Measurements from ENCODE around the gene COL5A1. TPM values are rescaled to one million over a fixed set of nuclear protein-coding genes. Genes with fewer than 3 reads are reported as not detected.

Gene COL5A1
- total RNA-seq, 1 donor from 2014 or later, result 13.9 TPM

- H3K4me1 ChIP-seq, result peaks cover 42% of the 10 kb centered on the region
- peak overlapping the region; percentile 52 for H3K27ac ChIP-seq (replicated peaks)
- H3K9me3 ChIP-seq (replicated peaks), result peaks cover 7% of the 10 kb centered on the region
- DNase-seq, result no peak
- TF ChIP-seq CTCF (IDR thresholded peaks at IDR 0.05; ENCODE audit: borderline replicate concordance), result no peak
- intact Hi-C loops (cut with micrococcal nuclease), result no loop called here
- H3K27me3 ChIP-seq (ENCODE audit: low read depth), result no peaks in the 10 kb centered on the region
- no peaks in the 10 kb centered on the region for H3K36me3 ChIP-seq
- no peak overlapping the region for H3K4me3 ChIP-seq
These were observed 38.9 kb downstream of the COL5A1 start for GRCh38 chr9:134680393-134681060.

GRCh38 chr9:134681061-134681661 is 39.6 kb downstream of the COL5A1 start:
- intact Hi-C loops (cut with micrococcal nuclease), result no loop called here
- DNase-seq, result no peak
- no peak overlapping the region for H3K4me3 ChIP-seq
- peaks cover 1% of the 10 kb centered on the region for H3K9me3 ChIP-seq (replicated peaks)
- H3K4me1 ChIP-seq, result peaks cover 42% of the 10 kb centered on the region
- no peaks in the 10 kb centered on the region for H3K36me3 ChIP-seq
- H3K27ac ChIP-seq (replicated peaks), result peak overlapping the region; percentile 52
- no peak for TF ChIP-seq CTCF (IDR thresholded peaks at IDR 0.05; ENCODE audit: borderline replicate concordance)
- H3K27me3 ChIP-seq (ENCODE audit: low read depth), result no peaks in the 10 kb centered on the region

- H3K4me3 ChIP-seq, result no peak overlapping the region
- peaks cover 42% of the 10 kb centered on the region for H3K4me1 ChIP-seq
- H3K27ac ChIP-seq (replicated peaks), result peak overlapping the region; percentile 52
- DNase-seq, result no peak
- intact Hi-C loops (cut with micrococcal nuclease), result no loop called here
- no peaks in the 10 kb centered on the region for H3K9me3 ChIP-seq (replicated peaks)
- no peaks in the 10 kb centered on the region for H3K36me3 ChIP-seq
- H3K27me3 ChIP-seq (ENCODE audit: low read depth), result no peaks in the 10 kb centered on the region
- TF ChIP-seq CTCF (IDR thresholded peaks at IDR 0.05; ENCODE audit: borderline replicate concordance), result no peak
These were observed 40.4 kb downstream of the COL5A1 start for GRCh38 chr9:134682026-134682425.

- intact Hi-C loops (cut with micrococcal nuclease), result no loop called here
- Histone ChIP-seq H3K9me3 (replicated peaks) (no peaks in the 10 kb centered on the region), H3K4me1 (peaks cover 42% of the 10 kb centered on the region), H3K27ac (replicated peaks) (peak overlapping the region; percentile 52), H3K36me3 (no peaks in the 10 kb centered on the region), H3K27me3 (ENCODE audit: low read depth) (no peaks in the 10 kb centered on the region), H3K4me3 (no peak overlapping the region)
- TF ChIP-seq CTCF (IDR thresholded peaks at IDR 0.05; ENCODE audit: borderline replicate concordance), result no peak
- DNase-seq, result no peak
These were observed 41.2 kb downstream of the COL5A1 start for GRCh38 chr9:134682651-134683364.

GRCh38 chr9:134683714-134684374 is 42.2 kb downstream of the COL5A1 start:
- peak overlapping the region; percentile 8 for H3K27ac ChIP-seq (replicated peaks)
- no peak for DNase-seq
- H3K27me3 ChIP-seq (ENCODE audit: low read depth), result no peaks in the 10 kb centered on the region
- no peaks in the 10 kb centered on the region for H3K36me3 ChIP-seq
- TF ChIP-seq CTCF (IDR thresholded peaks at IDR 0.05; ENCODE audit: borderline replicate concordance), result no peak
- H3K4me3 ChIP-seq, result no peak overlapping the region
- H3K4me1 ChIP-seq, result peaks cover 43% of the 10 kb centered on the region
- intact Hi-C loops (cut with micrococcal nuclease), result no loop called here
- no peaks in the 10 kb centered on the region for H3K9me3 ChIP-seq (replicated peaks)
